Measurements from ENCODE around the gene CLIP3. TPM values are rescaled to one million over a fixed set of nuclear protein-coding genes. Genes with fewer than 3 reads are reported as not detected.
"Not testable (repeated sequence)": the region's sequence is repeated elsewhere in the genome, so short reads cannot be mapped to it uniquely, and the experiment has no call there.

The CLIP3 gene
- total RNA-seq, 4 donors from 2014 or later = 2.1 to 42.3 (median 4.8) TPM

GRCh38 chr19:35987571-35987896 lies 45.1 kb downstream of the CLIP3 start:
- H3K4me3 ChIP-seq (ENCODE audit: low read depth, poor library complexity, severe bottlenecking) = no peak overlapping the region
- WGBS, 2 donors = 33 to 42% methylated on average over 8 of the region's 8 CpGs
- no peak for DNase-seq (ENCODE audit: low spot score in 2 of 2)
- TF ChIP-seq POLR2A (IDR thresholded peaks at IDR 0.05) (no peak), CTCF (IDR thresholded peaks at IDR 0.05) (no peak)
- intact Hi-C loops (cut with DNase I; ENCODE audit: low total_unique reads) = no loop called here

GRCh38 chr19:35986664-35987570 lies 45.8 kb downstream of the CLIP3 start:
- peak; percentile 38 to 88 for DNase-seq (ENCODE audit: low spot score in 2 of 2)
- intact Hi-C loops (cut with DNase I; ENCODE audit: low total_unique reads) = no loop called here
- TF ChIP-seq CTCF (IDR thresholded peaks at IDR 0.05) (no peak), POLR2A (IDR thresholded peaks at IDR 0.05) (no peak)
- 8 to 11% methylated on average over 38 to 54 of the region's 54 CpGs for WGBS, 2 donors
- H3K4me3 ChIP-seq (ENCODE audit: low read depth, poor library complexity, severe bottlenecking) = no peak overlapping the region

GRCh38 chr19:35986111-35986510 lies 46.6 kb downstream of the CLIP3 start:
- TF ChIP-seq POLR2A (IDR thresholded peaks at IDR 0.05) = no peak
- no peak for TF ChIP-seq CTCF (IDR thresholded peaks at IDR 0.05)
- intact Hi-C loops (cut with DNase I; ENCODE audit: low total_unique reads) = no loop called here
- DNase-seq (ENCODE audit: low spot score in 2 of 2) = no peak
- WGBS, 2 donors = 85 to 100% methylated on average over 1 to 5 of the region's 5 CpGs
- no peak overlapping the region for H3K4me3 ChIP-seq (ENCODE audit: low read depth, poor library complexity, severe bottlenecking)

- intact Hi-C loops (cut with DNase I; ENCODE audit: low total_unique reads) = no loop called here
- 79 to 83% methylated on average over 8 of the region's 8 CpGs for WGBS, 2 donors
- DNase-seq (ENCODE audit: low spot score in 2 of 2) = no peak
- H3K4me3 ChIP-seq (ENCODE audit: low read depth, poor library complexity, severe bottlenecking) = no peak overlapping the region
- TF ChIP-seq POLR2A (IDR thresholded peaks at IDR 0.05) = no peak
- TF ChIP-seq CTCF (IDR thresholded peaks at IDR 0.05) = no peak
These were observed 49.5 kb downstream of the CLIP3 start for GRCh38 chr19:35983177-35983576.

GRCh38 chr19:35980997-35981396 lies 51.7 kb downstream of the CLIP3 start:
- intact Hi-C loops (cut with DNase I; ENCODE audit: low total_unique reads); DNase-seq (ENCODE audit: low spot score in 2 of 2); H3K4me3 ChIP-seq (ENCODE audit: low read depth, poor library complexity, severe bottlenecking): not testable (repeated sequence)
- 79 to 89% methylated on average over 4 of the region's 4 CpGs for WGBS, 2 donors

GRCh38 chr19:35978832-35979365 lies 53.8 kb downstream of the CLIP3 start:
- DNase-seq (ENCODE audit: low spot score in 2 of 2) = no peak
- H3K4me3 ChIP-seq (ENCODE audit: low read depth, poor library complexity, severe bottlenecking) = no peak overlapping the region
- TF ChIP-seq POLR2A (IDR thresholded peaks at IDR 0.05) = no peak
- no peak for TF ChIP-seq CTCF (IDR thresholded peaks at IDR 0.05)
- WGBS, 2 donors = 55 to 76% methylated on average over 15 to 20 of the region's 20 CpGs
- intact Hi-C loops (cut with DNase I; ENCODE audit: low total_unique reads) = no loop called here
